GM19468 (cell line): Measurements from ENCODE around the gene UBA7.
"Not testable (repeated sequence)": the region's sequence is repeated elsewhere in the genome, so short reads cannot be mapped to it uniquely, and the experiment has no call there.

ENCODE experiments used
- ATAC-seq: cut with Tn5 transposase; IDR thresholded peaks from one replicate; pipeline ENCODE4 v1.9.1; 2021; ENCODE audit warnings: mild to moderate bottlenecking, moderate library complexity, moderate number of reproducible peaks; ENCODE audit not compliant: unreplicated experiment; ENCODE audit errors: extremely low read depth

Gene UBA7

DNA sequence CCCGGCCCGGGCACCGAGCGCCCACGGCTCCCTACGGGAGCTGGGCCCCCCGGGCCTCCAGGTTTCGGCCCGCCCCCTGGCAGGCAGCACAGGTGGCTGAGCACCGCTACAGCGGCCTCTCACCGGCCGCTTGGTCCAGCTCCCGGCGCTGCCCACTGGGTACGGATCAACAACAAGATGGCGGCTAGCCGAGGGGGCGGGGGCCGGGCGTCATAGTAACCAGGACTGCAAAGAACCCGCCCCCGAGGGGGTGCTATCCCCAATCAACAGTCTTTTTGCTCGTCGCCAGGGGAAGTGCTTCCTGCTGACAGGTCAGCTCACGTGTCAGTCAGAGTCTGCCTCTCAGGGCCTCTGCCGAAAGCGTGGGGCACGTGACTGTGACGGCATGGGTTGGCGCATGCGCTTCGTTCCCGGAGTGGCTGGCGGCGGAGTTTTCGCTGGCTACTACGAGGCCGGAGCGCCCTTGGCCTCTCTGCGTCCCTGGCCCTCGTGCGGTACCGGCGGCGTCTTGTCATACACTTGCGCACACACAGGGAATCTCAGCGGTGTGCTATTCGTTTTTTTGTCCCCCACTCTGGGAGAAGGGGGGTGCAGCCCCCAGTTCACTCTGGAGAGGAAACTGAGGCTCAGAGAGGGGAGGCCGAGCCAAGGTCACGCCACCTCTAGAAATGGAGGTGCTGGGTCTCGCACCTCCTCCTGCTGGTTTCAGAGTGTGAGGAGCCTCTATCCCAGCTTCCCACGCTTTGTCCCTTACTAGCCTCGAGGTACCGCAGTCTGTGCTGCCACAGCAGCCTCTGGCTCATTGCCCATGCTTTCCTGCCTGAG, 27.2 kb downstream of the UBA7 start, which contains the start of gene IP6K1:
TSS of gene IP6K1 (minus strand) at position 186 of the 825 bp plus-strand sequence. CDS start 38,502 bp downstream, outside the sequence.
- peak; percentile 97 for ATAC-seq

DNA sequence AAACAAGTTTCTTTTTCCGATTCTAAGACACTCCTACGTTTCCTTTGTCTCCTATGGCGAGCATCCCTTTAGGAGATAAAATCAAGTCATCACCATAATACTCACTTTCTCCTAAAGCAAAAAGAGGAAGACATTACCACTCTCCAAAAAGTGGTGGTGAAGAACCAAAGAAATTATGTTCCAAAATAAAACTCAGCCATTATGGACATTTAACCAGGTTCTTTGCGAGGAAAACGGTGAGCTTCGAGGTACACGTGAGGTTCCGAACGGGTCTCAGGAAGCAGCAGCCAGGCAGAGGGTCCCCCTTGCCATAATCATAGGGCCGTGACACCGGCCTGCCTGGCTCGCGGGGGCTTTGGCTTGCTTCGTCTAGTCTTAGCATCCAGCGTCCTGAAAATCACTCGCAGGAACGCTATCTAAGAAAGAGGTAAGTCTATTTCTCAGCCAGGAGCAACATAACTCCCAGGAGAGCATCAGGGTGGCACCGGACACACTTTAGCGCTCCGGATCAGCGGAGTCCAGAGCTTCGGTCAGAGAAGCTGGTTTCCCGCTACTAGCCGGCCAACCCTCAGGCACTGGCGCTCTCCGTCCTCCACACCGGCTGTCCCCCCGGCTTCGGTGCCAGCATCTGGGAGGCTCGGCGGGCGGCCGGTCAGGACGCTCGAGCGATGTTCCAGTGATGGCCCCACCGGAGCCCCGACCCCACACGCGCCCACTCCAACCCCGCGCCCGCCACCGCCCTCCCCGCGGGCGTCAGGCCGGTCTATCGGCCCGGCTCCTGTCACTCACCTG, 28.0 kb downstream of the UBA7 start:
- peak; percentile 12 for ATAC-seq

DNA sequence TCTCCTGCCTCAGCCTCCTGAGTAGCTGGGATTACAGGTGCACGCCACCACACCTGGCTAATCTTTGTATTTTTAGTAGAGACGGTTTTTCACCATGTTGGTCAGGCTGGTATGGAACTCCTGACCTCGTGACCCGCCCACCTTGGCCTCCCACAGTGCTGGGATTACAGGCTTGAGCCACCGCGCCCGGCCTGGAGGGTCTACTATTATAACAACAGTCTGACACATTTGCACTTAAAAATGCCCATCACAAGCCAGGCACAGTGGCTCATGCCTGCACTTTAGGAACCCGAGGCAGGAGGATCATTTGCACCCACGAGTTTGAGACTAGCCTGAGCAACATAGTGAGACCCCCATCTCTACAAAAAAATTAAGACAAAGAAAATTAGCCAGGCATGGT, 31.5 kb downstream of the UBA7 start:
- ATAC-seq = not testable (repeated sequence)

DNA sequence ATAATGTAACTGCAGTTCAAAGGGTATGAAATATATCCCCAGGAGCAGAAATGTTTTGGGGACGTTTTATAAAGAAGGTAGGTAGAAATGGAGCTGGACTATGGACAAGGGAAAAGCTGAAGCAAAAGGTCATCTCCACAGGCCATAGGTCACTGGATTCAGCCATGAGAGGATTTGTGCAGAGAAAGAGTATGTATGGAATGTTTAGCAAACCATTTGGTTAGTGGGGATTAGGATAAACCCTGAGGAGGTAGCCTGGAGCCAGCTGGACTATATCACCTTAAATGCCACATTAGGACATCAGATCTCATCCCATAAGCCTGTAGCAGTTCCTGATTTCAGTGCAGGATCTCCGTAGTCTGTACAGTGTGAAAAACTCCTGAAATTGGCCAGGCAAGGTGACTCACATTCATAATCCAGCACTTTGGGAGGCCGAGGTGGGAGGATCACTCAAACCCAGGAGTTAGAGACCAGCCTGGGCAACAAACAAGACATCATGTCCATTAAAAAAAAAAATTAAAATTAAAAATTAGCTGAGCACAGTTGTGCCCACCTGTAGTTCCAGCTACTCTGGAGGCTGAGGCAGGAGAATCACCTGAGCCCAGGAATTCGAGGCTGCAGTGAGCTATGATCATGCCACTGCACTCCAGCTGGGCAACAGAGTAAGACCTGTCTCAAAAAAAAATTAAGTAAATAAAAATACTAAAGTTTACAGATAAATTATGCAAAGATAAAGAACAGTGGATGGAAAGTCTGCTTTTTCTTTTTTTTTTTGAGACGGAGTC, 32.1 kb downstream of the UBA7 start:
- no peak for ATAC-seq

DNA sequence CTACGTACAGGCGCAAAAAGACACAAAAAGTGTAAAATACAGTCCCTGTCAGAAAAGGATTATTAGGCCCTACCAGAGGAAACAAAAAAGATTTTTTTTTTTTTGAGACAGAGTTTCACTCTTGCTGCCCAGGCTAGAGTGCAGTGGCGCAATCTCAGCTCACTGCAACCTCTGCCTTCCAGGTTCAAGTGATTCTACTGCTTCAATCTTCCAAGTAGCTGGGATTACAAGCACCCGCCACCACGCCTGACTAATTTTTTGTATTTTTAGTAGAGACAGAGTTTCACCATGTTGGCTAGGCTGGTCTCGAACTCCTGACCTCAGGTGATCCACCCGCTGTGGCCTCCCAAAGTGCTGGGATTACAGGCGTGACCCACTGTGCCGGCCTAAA, 32.8 kb downstream of the UBA7 start:
- ATAC-seq = not testable (repeated sequence)

DNA sequence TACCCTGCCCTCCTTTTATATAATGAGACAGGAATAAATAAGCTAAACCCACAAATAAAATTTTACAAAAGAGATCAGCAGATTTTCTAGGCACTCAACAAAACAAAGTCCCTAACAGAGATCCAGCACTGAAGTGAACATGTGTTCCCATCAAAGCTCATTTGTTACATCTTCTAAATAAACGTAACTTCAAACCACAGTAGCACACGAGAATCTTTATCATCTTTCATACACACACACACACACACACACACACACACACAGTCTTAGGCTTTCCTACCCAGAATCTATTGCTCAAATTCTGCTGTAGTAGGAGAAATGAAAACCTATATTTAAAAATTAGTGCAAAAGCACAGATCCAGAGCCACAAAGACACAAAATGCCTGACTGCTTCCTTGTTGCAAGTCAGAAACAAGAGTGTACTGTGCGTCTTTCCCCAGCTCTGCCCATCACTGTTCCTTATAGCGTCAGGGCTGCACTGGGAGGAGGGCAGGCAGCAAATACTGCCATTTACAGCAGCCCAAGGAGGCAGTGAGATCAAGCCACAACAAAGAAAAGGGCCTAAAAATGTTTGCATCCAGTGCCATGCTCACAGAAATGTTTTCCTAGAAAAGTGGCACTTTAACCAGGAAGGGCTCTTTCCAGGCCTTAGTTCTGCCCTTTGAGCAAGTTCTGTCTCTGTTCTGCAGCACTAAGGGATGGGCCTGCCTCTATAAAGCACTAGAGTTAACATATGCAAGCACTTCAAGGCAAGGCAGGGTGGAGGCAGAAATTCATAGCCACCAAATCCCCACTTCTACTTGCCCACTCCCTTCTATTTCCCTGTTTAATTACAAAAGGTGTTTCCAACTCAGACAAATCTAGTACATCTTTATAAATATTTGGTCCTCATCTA, 33.4 kb downstream of the UBA7 start:
- ATAC-seq = no peak

DNA sequence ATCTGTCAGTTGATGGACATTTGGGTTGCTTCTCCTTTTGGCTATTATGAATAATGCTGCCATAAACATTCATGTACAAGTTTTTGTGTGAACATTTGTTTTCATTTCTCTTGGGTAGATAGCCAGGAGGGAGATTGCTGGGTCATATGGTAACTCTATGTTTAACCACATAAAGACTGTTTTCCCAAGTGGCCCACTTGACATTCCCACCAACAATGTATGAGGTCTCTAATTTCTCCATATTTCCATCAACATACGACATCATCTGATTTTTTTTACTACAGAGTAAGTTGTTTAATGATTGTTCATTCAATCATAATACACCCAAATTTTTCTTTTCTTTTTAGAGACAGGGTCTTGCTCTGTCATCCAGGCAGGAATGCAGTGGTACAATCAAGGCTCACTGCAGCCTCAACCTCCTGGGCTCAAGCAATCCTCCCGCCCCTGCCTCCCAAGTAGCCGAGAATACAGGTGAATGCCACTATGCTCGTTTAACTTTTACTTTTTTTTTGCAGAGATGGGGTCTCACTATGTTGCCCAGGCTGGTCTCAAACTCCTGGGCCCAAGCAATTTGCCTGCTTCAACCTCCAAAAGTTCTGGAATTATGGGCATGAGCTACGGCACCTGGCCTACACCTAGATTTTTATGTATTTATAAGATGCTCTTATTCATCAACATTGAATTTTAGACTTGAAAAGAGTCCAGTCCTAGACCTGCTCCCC, 34.2 kb downstream of the UBA7 start:
- ATAC-seq = no peak

DNA sequence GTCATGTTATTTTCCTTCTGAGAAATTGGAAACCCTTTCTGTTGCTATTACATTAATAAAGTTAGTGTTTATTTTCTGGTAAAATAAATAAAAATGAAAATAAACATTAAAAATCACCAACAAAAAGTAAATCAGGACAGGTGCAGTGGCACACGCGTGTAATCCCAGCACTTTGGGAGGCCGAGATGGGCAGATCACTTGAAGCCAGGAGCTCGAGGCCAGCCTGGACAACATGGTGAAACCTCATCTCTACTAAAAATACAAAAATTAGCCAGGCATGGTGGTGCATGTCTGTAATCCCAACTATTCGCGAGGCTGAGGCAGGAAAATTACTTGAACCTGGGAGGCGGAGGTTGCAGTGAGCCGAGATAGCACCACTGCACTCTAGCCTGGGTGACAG, 37.7 kb downstream of the UBA7 start:
- ATAC-seq = not testable (repeated sequence)

DNA sequence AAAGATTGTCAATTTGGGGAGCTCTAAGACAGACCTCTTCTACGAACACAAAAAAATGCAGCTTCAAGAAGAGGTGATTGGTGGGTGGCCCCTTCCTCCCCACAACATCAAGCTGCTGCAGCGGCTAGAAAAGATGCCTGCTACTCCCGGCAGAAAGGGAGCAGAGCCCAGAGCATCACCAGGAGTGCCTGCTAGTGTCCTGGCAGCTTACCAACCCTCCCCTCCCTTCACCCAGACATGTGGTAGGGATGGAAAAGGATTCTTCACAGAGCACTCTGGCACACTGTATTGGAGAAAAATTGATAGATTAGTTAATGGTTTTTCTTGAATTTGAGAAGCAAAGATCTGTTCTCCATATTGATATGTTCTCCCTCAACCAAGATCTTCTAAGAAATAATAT, 38.2 kb downstream of the UBA7 start:
- no peak for ATAC-seq

DNA sequence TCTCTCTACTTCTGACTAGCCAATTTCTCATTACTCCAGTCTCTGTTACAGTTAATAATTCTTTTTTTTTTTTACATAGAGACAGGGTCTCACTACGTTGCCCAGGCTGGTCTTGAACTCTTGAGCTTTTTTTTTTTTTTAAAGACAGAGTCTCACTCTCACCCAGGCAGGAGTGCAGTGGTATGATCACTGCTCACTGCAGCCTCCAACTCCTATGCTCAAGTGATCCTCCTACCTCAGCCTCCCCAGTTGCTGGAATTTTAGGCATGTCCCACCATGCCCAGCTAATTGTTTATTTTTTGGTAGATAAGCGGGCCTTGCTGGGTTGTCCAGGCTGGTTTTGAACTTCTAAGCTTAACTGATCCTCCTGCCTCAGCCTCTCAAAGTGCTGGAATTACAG, 41.0 kb downstream of the UBA7 start:
- ATAC-seq = no peak

DNA sequence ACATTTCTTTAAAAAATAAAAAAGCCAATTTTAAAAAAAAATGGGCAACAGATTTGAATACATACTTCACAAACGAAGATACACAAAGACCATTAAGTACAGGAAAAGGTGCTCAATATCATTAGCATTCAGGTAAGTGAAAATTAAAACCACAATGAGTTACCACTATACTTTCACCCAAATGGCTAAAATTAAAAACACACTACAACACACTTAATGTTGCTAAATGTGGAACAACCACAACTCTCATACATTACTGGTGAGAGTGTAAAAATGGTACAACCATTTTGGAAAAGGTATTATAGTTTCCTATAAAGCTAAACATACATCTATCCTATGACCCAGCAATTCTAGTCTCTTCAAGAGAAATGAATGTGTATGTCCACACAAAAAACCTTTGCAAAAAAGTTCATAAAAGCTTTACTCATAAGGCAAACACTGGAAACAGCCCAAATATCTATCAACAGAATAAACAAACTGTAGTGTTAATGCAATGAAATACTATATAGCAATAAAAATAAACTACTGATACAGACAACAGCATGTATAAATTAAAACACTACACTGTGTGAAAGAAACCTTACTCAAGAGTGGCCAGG, 42.3 kb downstream of the UBA7 start:
- no peak for ATAC-seq

DNA sequence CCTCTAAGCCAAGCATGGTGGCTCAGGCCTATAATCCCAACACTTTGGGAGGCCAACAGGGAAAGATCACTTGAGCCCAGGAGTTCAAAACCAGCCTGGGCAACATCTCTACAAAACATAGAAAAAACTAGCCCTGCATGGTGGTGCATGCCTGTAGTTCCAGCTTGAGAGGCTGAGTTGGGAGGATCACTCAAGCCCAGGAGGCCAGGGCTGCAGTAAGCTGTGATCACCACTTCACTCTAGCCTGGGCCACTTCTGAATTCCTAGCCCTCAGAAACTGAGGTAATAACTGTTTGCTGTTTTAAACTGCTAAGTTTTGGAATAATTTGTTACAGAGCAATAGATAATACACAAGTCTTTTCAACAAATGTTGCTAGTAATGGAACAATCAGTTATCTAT, 43.8 kb downstream of the UBA7 start:
- ATAC-seq = no peak

DNA sequence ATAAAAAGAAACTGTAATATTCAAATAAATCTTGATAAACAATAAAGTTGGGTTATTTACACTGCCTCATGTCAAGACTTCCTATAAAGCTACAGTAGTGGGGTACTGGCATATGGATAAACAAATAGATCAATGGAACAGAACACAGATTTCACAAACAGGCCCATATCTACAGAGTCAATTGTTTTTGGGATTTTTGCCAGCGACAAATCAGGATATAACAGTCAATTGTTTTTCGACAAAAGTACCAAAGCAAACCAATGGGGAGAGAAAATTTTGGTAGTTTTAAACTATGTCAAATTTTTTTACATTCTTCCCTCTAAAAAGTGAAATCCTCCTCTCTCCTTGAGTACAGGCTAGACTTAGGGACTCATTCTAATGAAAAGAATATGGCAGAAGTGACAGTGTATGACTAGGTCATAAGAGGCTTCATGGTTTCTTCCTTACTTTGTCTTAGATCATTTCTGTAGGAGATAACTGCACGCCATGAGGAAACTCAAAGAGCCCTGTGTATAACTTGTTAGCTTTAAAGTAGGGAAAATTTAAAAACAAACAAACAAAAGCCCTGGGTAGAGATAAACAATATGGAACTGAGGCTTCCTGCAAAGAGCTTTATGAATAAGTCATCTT, 44.4 kb downstream of the UBA7 start:
- no peak for ATAC-seq

DNA sequence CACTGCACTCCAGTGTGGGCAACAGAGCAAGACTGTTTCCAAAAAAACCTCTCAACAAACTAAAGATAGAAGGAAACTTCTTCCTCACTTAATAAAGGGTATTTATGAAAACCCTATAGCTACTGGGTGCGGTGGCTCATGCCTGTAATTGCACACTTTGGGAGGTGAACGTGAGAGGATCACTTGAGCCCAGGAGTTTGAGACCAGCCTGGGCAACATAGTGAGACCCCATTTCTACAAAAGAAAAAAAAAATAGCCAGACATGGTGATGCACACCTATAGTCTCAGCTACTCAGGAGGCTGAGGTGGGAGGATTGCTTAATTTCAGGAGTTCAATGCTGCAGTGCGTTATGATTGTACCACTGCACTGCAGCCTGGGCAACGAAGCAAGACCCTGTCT, 49.8 kb downstream of the UBA7 start:
- ATAC-seq = no peak

DNA sequence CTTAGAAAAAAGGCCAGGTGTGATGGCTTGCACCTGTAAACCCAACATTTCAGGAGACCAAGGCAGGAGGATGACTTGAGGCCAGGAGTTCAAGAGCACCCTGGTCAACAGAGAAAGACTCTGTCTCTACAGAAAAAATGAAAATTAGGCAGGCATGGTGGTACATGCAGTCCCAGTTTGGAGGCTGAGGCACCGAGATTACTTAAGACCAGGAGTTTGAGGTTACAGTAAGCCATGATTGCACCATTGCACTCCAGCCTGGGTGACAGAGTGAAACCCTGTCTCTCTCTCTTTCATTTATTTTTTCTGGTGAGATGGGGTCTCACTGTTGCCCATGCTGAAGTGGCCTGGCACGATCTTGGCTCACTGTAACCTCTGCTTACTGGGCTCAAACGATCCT, 52.1 kb downstream of the UBA7 start:
- ATAC-seq = no peak

DNA sequence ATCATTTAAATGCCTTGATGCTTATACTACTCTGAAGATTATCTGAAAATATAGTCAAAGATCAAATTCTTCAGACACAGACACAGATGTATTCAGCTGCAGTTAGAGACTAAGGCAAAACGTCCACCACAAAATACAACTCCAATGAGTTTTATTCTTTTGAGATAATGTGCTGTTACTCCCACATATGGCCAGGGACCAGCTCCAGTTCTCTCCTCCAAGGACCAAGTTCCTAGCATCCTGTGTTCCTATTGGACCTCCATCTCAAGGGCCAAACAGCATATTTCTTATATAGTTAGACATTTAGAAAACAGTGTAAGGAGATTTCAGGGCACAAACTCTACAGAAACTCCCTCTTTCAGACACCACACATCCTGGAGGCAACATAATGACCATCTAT, 54.5 kb downstream of the UBA7 start:
- ATAC-seq = no peak

DNA sequence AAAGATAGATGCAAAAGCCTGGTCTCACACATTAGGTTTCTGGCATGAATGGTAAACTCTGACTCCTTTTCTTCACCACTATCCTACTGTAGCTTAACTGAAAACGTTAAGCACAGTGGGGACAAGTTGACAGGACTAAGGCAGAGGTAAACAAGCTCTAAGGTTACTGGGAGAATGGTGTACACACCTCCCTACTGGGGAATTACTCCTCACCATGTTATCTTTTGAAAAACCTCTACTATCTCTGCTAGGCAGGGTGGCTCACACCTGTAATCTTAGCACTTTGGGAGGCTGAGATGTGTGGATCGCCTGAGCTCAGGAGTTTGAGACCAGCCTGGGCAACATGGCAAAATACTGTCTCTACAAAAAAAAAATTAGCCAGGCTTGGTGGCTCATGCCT, 56.6 kb downstream of the UBA7 start:
- no peak for ATAC-seq

DNA sequence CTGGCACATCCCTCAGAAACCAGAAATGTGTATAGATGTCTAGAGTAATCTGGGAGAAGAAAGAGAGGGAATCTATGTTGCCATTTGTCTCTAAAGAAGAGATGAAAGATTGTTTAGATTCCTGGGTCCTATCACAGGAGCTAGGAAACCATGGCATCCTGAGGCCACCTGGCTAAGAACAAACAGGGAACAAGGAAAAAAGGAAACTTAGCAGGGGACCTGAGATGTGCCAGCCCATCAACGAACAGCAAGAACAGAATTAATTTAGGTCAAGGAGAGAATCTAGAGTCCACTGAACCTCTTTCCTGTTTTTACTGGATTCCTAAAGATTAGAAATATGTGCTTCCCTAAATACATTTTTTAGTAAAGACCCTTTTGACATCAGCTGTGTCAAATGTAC, 57.7 kb downstream of the UBA7 start:
- no peak for ATAC-seq
